Uterus (tissue), 4 donors: ENCODE results near the gene ERO1B. TPM values are rescaled to one million over a fixed set of nuclear protein-coding genes. Genes with fewer than 3 reads are reported as not detected.

Experiments used
- DNase-seq, 2 donors: peaks; one replicate each; pipeline ENCODE4 v3.0.0-alpha.2; 2019 to 2020
- H3K27ac ChIP-seq, 2 donors: fragments of 200-600 bp; sonication (generic); 1 replicate in 1 of 2; 2 replicates in 1 of 2; pipeline ENCODE4 v1.5.1; 2016 to 2018
- H3K27me3 ChIP-seq, 2 donors: fragments of 200-600 bp; sonication (generic); one replicate each; pipeline ENCODE4 v1.5.1; 2018 to 2019; ENCODE audit warnings: control low read depth in 1 of 2
- H3K36me3 ChIP-seq, 2 donors: fragments of 200-600 bp; sonication (generic); one replicate each; pipeline ENCODE4 v1.5.1; 2019; ENCODE audit warnings: control low read depth in 1 of 2
- H3K4me1 ChIP-seq, 2 donors: fragments of 200-600 bp; sonication (generic); one replicate each; pipeline ENCODE4 v1.5.1; 2018 to 2019; ENCODE audit warnings: control low read depth in 1 of 2
- H3K4me3 ChIP-seq, 2 donors: fragments of 200-600 bp; sonication (generic); 1 replicate in 1 of 2; 2 replicates in 1 of 2; pipeline ENCODE4 v1.5.1; 2018 to 2019; ENCODE audit warnings: mild to moderate bottlenecking in 1 of 2
- H3K9me3 ChIP-seq, 2 donors: fragments of 200-600 bp; sonication (generic); one replicate each; pipeline ENCODE4 v1.5.1; 2019; ENCODE audit warnings: control low read depth in 1 of 2
- CTCF ChIP-seq, 4 experiments: fragments of 200-600 bp in 2 of 4; fragments of 450-650 bp in 2 of 4; sonication (generic) in 2 of 4; IDR thresholded peaks; one replicate each; pipeline ENCODE4 v1.5.1; 2016 to 2019; ENCODE audit warnings: antibody characterized with exemption in 4 of 4, mild to moderate bottlenecking in 2 of 4, moderate library complexity in 1 of 4
- POLR2A ChIP-seq, 2 donors: fragments of 450-650 bp; IDR thresholded peaks; one replicate each; pipeline ENCODE4 v1.6.1; 2016; ENCODE audit warnings: antibody characterized with exemption in 2 of 2, mild to moderate bottlenecking in 1 of 2, moderate library complexity in 1 of 2
- intact Hi-C: fragments of 100-400 bp; cut with DNase I; formaldehyde crosslinking; loops from one replicate; pipeline ENCODE4 v1.15.1; 2023; ENCODE audit warnings: low total_unique reads
- total RNA-seq, 4 donors: library from RNA; depleted of rRNA in 3 of 4; stranded (reverse); fragments of >200 nt in 3 of 4; gene quantifications; one replicate each; pipeline versions ENCODE4 v1.1.0 to v1.2.4, GENCODE V29; 2014 to 2023
- donor health status: DM: yes; HTN: yes; CAD: no.

ERO1B gene
- total RNA-seq, 4 donors from 2014 or later, result 11.5 to 55.8 (median 19.4) TPM

- Histone ChIP-seq H3K4me3 (no peak overlapping the region), H3K36me3 (no peaks in the 10 kb centered on the region), H3K27me3 (no peaks in the 10 kb centered on the region), H3K9me3 (peaks cover 0 to 24% of the 10 kb centered on the region in 2 donors), H3K4me1 (no peaks in the 10 kb centered on the region), H3K27ac (no peak overlapping the region)
- no peak for TF ChIP-seq CTCF (IDR thresholded peaks at IDR 0.05)
- TF ChIP-seq POLR2A (IDR thresholded peaks at IDR 0.05), result no peak
- no peak for DNase-seq
- intact Hi-C loops, result no loop called here
Observed at GRCh38 chr1:236257216-236257615, 24.5 kb downstream of the ERO1B start.

GRCh38 chr1:236253918-236254637 lies 27.7 kb downstream of the ERO1B start:
- intact Hi-C loops, result no loop called here
- TF ChIP-seq POLR2A (IDR thresholded peaks at IDR 0.05) (no peak), CTCF (IDR thresholded peaks at IDR 0.05) (no peak)

GRCh38 chr1:236253119-236253518 lies 28.6 kb downstream of the ERO1B start:
- intact Hi-C loops, result no loop called here

More at GRCh38 chr1:236253918-236254637, 27.7 kb downstream of the ERO1B start:
- H3K27ac ChIP-seq, result no peak overlapping the region
- no peak overlapping the region for H3K4me3 ChIP-seq
- H3K36me3 ChIP-seq, result no peaks in the 10 kb centered on the region
- H3K9me3 ChIP-seq, result peaks cover 0 to 9% of the 10 kb centered on the region in 2 donors
- no peak for DNase-seq
- H3K4me1 ChIP-seq, result no peaks in the 10 kb centered on the region
- H3K27me3 ChIP-seq, result no peaks in the 10 kb centered on the region

GRCh38 chr1:236251587-236251986 lies 30.2 kb downstream of the ERO1B start:
- no peaks in the 10 kb centered on the region for H3K4me1 ChIP-seq
- no peaks in the 10 kb centered on the region for H3K9me3 ChIP-seq
- H3K27ac ChIP-seq, result no peak overlapping the region
- no peak for DNase-seq
- no peak overlapping the region for H3K4me3 ChIP-seq
- no peaks in the 10 kb centered on the region for H3K36me3 ChIP-seq
- TF ChIP-seq POLR2A (IDR thresholded peaks at IDR 0.05) (no peak), CTCF (IDR thresholded peaks at IDR 0.05) (no peak)
- no peaks in the 10 kb centered on the region for H3K27me3 ChIP-seq
- intact Hi-C loops, result no loop called here

More at GRCh38 chr1:236253119-236253518, 28.6 kb downstream of the ERO1B start:
- Histone ChIP-seq H3K4me3 (no peak overlapping the region), H3K27ac (no peak overlapping the region), H3K27me3 (no peaks in the 10 kb centered on the region), H3K36me3 (no peaks in the 10 kb centered on the region), H3K9me3 (peaks cover 0 to 1% of the 10 kb centered on the region in 2 donors), H3K4me1 (no peaks in the 10 kb centered on the region)
- no peak for TF ChIP-seq CTCF (IDR thresholded peaks at IDR 0.05)
- TF ChIP-seq POLR2A (IDR thresholded peaks at IDR 0.05), result no peak
- DNase-seq, result no peak

- no peaks in the 10 kb centered on the region for H3K36me3 ChIP-seq
- no peak for TF ChIP-seq CTCF (IDR thresholded peaks at IDR 0.05)
- no peak for TF ChIP-seq POLR2A (IDR thresholded peaks at IDR 0.05)
- DNase-seq, result no peak
- H3K27me3 ChIP-seq, result no peaks in the 10 kb centered on the region
- H3K9me3 ChIP-seq, result no peaks in the 10 kb centered on the region
- no peak overlapping the region for H3K4me3 ChIP-seq
- intact Hi-C loops, result no loop called here
- no peak overlapping the region for H3K27ac ChIP-seq
- no peaks in the 10 kb centered on the region for H3K4me1 ChIP-seq
Observed at GRCh38 chr1:236247286-236247685, 34.5 kb downstream of the ERO1B start.
